Activated CD4-positive, CD25-positive, alpha-beta regulatory T cell treated with anti-CD3 and anti-CD28 coated beads, Interleukin-2, amount 50 U/mL, for 24 hours (primary cell): ENCODE results near the gene CDH24.
"Not testable (repeated sequence)": the region's sequence is repeated elsewhere in the genome, so short reads cannot be mapped to it uniquely, and the experiment has no call there.

Experiments used
- ATAC-seq, 2 donors: fragments of 150-1000 bp; cut with Tn5 transposase; one replicate each; pipeline ENCODE4 v1.10.0; 2021; ENCODE audit warnings: mild to moderate bottlenecking in 1 of 2, moderate library complexity in 1 of 2

Gene CDH24

GRCh38 chr14:23015618-23016017, 41.7 kb downstream of the CDH24 start:
- ATAC-seq = no peak

GRCh38 chr14:23013749-23014054, 43.6 kb downstream of the CDH24 start:
- ATAC-seq = not testable (repeated sequence)

- ATAC-seq = no peak
Observed at GRCh38 chr14:23013054-23013748, 44.1 kb downstream of the CDH24 start.

GRCh38 chr14:23009939-23010726, 47.2 kb downstream of the CDH24 start, which contains the start of gene C14orf93:
C14orf93 (minus strand) TSS chr14:23010143; CDS start chr14:22999023, 11,120 bp downstream.
- ATAC-seq = peak; percentile 14 to 19

- no peak for ATAC-seq
Observed at GRCh38 chr14:23009483-23009938, 47.8 kb downstream of the CDH24 start.

- ATAC-seq = no peak
Observed at GRCh38 chr14:23008831-23009230, 48.5 kb downstream of the CDH24 start.

GRCh38 chr14:23006544-23007419, 50.5 kb downstream of the CDH24 start:
- ATAC-seq = peak; percentile 97 to 98

- ATAC-seq = no peak
Observed at GRCh38 chr14:23006188-23006534, 51.2 kb downstream of the CDH24 start.

GRCh38 chr14:23005451-23006187, 51.7 kb downstream of the CDH24 start:
- no peak for ATAC-seq

- not testable (repeated sequence) for ATAC-seq
Observed at GRCh38 chr14:23004274-23004673, 53.0 kb downstream of the CDH24 start.

GRCh38 chr14:23002592-23002991, 54.7 kb downstream of the CDH24 start:
- ATAC-seq = no peak

- ATAC-seq = no peak
Observed at GRCh38 chr14:23000860-23001259, 56.5 kb downstream of the CDH24 start.

- ATAC-seq = no peak
Observed at GRCh38 chr14:22998329-22999012, 58.8 kb downstream of the CDH24 start.

GRCh38 chr14:22997676-22998323, 59.5 kb downstream of the CDH24 start:
- ATAC-seq = no peak
